Fibroblast of peridontal ligament (primary cell): ENCODE data around the gene ARHGAP12.
A peak's percentile ranks its signal among the peaks of the same experiment; 100 is the strongest.

Experiments
- DNase-seq: peaks from one replicate; pipeline ENCODE4 v3.0.0-alpha.2; 2010; ENCODE audit errors: extremely low read depth

The ARHGAP12 gene

GRCh38 chr10:31768935-31769334, 159.7 kb downstream of the ARHGAP12 start:
- DNase-seq = peak; percentile 61

DNA sequence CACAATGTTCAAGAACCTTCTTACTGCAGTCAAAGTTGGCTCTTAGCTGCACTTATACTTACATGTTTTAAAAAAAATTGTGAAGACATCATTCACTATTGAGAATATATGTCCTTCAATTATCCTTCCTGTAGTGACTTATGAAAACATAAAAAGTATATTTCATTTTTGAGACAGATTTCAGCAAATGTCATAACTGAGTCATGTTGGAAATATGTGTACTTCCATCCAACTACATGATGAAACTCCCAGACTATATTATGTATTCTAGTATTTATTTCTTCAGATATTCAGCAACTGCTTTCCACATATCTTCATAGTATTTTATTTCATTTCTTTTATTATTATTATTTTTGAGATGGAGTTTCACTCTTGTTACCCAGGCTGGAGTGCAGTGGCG, 160.2 kb downstream of the ARHGAP12 start:
- peak; percentile 88 for DNase-seq

DNA sequence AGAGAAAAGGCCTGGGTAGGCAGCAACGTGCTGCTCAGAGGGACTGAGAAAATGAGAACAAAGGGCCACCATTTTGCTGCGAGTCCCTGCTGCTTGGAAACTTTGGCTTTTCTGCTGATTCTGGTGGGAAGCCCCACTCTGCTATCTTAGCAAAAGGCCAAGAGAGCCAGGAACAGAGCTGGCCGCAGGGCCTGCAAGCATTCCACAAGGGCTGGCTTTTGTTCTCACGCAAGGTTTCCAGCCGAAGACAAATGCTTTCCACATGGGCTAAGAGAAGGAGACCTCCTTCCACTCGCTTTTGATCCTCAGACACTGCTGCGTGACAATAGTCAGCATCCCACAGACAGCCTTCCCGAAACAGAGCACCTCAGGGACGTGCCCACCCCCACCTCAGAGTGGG, 163.1 kb downstream of the ARHGAP12 start:
- peak; percentile 55 for DNase-seq

DNA sequence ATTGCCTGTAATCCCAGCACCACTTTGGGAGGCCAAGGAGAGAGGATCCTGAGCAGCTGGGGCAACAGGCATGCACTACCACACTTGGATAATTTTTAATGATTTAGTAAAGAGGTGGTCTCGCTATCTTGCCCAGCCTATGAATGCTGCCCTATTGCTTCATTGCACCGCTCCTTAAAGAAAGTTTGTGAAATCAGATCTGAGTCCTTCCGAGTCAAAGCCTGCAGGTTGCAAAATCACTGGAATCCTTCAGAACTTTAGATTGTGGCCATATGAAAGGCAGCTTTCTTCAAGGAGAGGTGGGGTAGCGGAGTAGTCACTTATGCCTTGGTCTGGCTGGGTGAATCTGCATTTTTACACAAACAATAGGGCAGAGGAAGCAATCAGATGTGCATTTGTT, 166.3 kb downstream of the ARHGAP12 start:
- no peak for DNase-seq

DNA sequence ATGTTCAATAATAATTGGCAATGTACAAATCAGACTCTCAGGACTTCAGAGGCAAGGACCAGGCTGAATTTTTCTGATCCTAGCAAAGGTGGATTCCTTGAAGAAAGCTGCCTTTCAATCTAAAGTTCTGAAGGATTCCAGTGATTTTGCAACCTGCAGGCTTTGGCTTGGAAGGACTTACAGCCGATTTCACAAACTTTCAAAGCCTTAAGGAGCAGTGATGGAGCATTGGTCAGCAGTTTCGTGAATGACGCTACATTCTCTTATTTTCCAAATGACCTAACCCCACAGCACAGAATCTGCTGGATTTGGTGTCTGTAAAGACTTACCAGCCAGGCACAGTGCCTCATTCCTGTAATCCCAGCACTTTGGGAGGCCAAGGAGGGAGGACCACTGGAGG, 167.5 kb downstream of the ARHGAP12 start:
- peak; percentile 52 for DNase-seq

GRCh38 chr10:31760674-31761081, 168.0 kb downstream of the ARHGAP12 start:
- no peak for DNase-seq

- peak; percentile 99 for DNase-seq
Measured at GRCh38 chr10:31759799-31760626, 168.6 kb downstream of the ARHGAP12 start.

- peak; percentile 48 for DNase-seq
Measured at GRCh38 chr10:31759124-31759798, 169.4 kb downstream of the ARHGAP12 start.

GRCh38 chr10:31758495-31758894, 170.1 kb downstream of the ARHGAP12 start:
- DNase-seq = peak; percentile 57

- no peak for DNase-seq
Measured at GRCh38 chr10:31757831-31758230, 170.8 kb downstream of the ARHGAP12 start.

DNA sequence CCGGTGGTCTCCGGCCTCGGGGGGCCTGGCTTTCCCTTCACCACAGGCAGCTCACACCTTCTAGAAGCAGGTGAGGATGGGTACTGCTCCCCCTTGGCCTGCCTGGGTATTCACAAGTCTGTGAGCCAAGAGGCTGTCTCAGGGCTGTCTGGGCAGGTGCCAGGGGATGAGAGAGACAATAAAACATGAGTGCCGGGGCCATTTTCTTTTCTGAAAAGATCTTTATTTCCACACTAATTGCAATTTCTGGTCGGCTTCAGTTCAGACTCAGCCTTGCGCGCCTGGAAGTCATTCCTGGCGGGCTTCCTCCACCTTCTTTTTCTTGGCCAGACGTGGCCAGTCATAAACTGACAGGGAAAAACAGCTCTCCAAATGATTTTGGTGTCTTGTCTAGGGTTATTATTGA, 171.2 kb downstream of the ARHGAP12 start:
- DNase-seq = no peak

GRCh38 chr10:31756729-31757110, 171.9 kb downstream of the ARHGAP12 start:
- no peak for DNase-seq

DNA sequence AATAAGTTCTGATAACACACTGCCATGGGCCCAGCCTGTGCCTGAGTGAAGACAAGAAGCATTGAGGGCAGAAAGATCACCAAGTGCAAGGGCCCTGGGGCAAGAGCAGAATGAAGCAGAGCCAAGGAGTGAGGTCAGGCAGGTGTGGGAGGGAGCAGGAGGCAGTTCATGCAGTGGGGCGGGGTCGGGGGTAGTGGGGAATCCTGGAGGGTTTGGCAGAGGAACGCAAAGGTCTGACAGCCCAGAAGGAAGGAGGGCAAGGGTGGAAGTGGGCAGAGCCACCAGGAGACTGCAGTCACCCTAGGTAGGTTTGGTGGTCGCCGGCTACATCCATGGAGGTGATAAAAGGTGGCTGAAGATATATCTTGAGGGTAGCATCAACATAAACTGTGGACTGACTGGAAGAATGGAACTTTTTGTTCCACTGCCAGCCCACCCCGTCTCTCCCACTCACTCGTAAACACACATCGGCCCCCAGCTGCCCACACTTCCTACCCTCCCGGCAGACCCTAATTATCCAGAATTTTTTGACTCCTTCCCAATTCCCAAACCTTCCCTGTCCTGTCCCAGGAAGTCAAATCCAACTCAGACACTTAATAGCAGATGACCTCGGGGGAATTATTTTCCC, 172.4 kb downstream of the ARHGAP12 start:
- no peak for DNase-seq
